ENCODE measurements around the gene ENTPD2.

ENTPD2 gene

DNA sequence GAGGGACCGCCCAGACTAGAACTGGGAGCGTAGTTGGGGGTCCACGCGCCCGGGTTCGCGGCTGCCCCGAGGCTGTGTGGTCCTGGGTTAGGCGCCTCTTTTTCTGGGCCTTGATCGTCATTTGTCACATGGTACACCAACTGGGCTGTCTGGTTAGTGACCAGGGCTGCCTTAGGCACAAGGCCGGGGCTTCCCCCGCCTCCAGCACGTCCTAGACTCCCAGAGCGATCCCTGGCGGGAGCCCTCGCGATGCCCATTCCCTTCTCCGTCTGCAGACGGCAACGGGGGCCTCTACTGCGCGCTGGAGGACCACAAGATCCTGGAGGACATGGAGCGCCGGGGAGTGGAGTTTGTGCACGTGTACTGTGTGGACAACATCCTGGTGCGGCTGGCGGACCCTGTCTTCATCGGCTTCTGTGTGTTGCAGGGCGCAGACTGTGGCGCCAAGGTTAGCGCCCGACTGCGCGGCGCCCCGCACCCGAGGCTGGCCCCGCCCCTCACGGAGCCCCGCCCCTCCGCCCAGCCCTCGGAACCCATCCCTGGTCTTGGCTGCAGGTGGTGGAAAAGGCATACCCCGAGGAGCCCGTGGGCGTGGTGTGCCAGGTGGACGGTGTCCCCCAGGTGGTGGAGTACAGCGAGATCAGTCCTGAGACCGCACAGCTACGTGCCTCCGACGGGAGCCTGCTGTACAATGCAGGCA, 25.0 kb upstream of the ENTPD2 start:
- DNase-seq: no peak

DNA sequence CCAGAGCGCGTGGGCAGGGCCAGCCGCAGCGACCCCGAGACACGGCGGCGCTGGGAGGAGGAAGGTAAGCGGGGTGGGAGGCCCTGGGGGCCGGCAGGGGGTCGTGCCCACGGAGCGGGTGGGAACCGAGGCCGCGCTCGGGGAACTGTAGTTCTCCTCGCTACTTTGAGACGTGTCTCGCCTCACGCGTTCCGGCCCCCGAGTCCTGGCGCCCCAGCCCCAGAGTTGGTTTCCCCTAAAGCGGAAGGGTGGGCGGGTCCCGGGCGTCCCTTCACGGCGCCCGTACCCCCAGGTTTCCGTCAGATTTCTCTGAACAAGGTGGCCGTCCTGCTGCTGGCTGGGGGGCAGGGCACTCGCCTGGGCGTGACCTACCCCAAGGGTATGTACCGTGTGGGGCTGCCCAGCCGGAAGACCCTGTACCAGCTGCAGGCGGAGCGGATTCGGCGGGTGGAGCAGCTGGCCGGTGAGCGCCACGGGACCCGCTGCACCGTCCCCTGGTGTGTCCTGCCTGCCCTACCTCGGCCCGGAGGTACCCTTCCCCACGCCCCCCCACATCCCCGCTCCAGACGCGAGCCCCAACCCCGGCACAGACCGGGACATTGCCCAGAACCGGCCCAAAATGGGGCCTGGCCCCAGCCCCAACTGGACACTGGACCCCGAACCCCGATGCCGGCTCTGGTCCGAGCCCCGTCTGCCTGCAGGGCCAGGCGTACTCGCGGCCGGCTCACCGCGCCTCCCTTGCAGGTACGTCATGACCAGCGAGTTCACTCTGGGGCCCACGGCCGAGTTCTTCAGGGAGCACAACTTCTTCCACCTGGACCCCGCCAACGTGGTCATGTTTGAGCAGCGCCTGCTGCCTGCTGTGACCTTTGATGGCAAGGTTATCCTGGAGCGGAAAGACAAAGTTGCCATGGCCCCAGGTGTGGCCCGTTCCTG, 24.2 kb upstream of the ENTPD2 start:
- peak; percentile 67 for DNase-seq

- peak; percentile 85 for DNase-seq
Measured at GRCh38 chr9:137077010-137077747, 23.3 kb upstream of the ENTPD2 start, which contains the start of gene UAP1L1. TSS of gene UAP1L1 (plus strand) at chr9:137077517. CDS start at chr9:137077533, 16 bp downstream.

- DNase-seq: no peak
Measured at GRCh38 chr9:137076636-137077009, 22.8 kb upstream of the ENTPD2 start.

- no peak for DNase-seq
Measured at GRCh38 chr9:137075275-137075775, 21.5 kb upstream of the ENTPD2 start.

DNA sequence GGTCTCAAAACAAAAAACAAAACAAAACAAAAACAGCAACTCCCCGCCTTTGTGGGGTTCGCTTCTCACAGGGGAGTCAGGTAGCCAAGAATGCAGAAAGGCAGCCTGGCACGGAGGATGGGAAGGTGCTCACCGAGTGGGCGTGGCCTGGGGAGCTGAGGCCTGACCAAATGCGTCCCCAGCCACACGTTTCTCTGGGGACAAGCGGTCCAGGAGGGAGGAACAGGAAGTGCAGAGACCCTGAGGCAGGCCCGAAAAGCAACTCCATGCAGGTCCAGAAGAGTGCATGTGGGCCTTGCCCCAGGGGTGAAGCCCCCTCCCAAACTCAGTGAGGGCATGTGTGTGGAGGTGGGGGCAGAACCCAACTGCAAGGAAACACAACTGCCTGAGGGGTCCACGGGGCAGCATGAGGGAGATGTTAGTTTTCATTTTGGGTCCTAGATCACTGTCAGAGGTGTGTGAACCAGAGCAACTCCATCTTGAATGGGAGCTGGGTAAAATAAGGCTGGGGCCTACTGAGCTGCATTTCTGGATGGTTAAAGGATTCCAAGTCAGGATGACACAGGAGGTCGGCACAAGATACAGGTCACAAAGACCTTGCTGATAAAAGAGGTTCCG, 20.9 kb upstream of the ENTPD2 start:
- no peak for DNase-seq

DNA sequence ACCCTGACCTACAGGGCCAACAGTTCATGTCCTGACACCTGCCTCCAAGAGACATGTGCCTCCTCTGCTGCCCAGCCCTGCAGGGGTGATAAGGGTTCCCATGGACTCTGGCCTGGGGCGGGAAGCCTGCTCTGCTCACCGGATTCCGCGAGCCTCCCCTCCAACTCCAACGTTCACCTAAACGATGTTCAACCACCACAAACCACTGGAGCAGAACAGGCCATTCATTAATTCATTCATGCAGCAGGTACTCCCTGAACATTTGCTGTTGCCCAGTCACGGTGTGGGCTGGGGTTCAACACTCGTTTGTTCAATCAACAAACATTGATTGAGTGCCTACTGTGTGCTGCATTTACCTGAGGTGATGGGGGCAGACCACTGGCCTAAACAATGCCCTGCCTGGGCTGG, 20.1 kb upstream of the ENTPD2 start:
- no peak for DNase-seq

- DNase-seq: no peak
Measured at GRCh38 chr9:137071282-137071681, 17.4 kb upstream of the ENTPD2 start.

DNA sequence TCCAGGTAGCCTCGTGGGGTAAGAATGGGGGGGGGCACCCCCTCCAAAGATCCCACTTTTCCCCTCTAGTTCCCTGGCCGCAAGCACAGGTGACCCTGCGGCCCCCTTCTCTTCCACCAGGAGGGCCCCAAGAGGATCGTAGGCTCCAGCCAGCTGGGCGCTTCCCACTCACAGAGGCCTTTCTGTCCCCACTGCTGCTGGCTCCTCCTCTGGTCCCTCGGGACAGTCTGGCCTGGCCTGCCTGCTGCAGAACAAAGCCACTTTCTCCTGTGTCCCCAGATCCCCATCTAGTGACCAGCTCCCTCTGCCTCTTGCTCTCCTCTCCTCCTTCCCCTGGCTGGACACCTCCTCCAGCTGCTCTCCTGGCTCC, 17.0 kb upstream of the ENTPD2 start:
- DNase-seq: no peak

GRCh38 chr9:137070201-137070905, 16.5 kb upstream of the ENTPD2 start, which contains the start of gene SAPCD2:
TSS of gene SAPCD2 (minus strand) at chr9:137070557. CDS start at chr9:137070460, 97 bp downstream.
- DNase-seq: peak; percentile 98

DNA sequence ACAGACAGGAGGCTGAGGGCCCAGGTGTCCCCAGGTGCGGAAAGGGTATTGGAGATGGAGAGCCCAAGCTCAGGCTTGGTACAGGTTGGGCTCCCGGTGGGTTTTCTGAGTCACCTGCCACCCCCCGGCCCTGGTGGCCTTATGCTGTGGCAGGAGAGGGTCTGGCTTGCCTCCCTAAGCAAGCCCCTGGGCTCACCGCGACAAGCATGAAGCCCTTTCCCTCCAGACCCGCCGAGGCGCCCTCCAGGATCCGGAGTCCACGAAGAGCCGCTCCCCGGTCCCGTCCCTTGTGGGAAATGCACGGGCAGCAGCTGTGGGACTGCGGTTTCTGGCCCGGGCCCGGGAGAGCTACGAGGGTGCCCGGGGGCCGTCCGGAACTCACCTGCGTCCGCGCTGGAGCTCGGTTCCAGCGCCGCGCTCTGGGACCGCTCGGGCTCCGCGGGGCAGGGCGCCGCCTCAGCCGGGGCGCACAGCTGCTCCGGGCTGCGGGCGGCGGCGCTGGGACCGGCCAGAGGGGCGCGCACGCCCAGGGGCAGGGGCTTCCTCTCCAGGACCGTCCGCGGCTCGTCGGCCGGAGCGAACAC, 15.7 kb upstream of the ENTPD2 start:
- peak; percentile 43 for DNase-seq

- DNase-seq: no peak
Measured at GRCh38 chr9:137068539-137069507, 15.0 kb upstream of the ENTPD2 start.

GRCh38 chr9:137067860-137068538, 14.1 kb upstream of the ENTPD2 start:
- DNase-seq: peak; percentile 95

DNA sequence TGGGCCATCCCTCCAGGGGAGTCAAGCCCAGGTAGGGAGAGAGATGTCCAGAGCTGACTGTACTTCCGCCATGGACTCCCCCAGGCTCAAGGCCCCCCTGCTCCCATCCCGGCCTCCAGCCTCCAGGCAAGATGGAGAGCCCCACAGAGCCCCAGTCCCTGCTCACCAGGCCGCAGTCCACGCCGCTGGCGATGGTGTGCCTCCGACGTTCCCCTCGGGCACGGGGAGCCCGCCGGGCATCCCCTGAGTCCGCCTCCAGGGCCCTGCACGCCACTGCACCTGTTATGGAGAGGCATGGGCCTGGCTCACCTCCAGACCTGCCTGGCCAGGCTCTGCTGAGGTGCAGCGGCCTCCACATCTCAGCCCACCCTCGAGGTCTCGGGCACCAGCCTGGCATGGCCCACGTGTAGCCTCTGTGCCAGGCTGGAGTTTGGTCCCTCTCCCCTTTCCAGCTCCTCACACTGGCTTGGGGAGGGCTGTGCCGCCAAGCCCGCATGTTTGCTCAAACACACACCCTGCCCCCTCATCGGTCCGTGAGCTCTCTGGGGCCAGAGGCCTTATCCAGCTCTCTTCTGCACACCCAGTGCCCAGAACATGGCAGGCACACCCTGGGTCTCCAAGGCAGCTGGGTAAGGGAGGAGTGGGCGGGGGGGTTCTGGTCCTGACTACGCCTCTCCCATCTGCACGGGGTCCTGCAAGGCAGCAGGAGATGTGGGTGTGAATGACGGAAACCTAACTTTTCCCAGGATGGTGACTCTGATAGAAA, 12.4 kb upstream of the ENTPD2 start:
- no peak for DNase-seq

DNA sequence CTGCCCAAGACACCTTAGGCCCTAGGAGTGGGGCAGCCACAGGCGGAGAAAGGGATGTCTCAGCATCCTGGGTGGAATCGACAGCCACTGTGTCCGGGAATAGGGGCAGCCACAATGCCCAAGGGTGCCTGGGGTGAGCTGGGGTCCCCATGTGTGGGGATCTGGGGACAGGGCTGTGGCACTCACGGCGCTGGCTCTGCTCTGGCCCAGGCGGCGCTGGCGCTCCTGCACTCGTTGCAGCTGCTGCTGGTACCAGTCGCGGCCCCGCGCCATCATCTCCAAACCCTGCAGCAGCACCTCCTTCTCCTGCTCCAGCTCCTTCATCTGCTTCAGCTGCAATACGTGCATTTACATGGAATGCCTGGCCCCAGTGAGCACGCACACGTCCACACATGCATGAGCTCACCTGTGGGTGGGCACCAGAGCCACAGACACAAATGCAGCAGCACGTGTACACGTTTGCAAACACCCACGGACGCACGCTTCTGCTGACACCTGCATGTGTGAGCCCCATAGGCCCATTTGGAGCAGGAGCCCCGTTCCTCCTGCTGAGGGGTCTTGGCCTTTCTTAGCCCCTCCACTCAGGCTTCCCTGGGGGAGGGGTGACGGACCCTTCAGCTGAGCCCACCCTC, 11.6 kb upstream of the ENTPD2 start:
- DNase-seq: no peak

DNA sequence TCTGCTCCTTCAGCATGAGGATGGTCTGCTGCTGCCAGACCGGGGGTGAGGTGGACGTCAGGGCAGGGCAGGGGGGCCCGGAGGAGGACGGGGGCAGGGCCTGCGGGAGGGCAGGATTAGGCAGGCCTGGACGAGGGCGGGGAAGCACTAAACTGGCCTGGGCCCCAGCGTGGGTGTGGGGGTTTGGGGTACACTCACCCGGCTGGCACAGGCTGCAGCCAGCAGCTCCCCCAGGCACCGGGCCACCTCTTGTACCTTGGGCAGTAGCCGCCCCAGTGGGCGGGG, 11.0 kb upstream of the ENTPD2 start:
- DNase-seq: no peak

DNA sequence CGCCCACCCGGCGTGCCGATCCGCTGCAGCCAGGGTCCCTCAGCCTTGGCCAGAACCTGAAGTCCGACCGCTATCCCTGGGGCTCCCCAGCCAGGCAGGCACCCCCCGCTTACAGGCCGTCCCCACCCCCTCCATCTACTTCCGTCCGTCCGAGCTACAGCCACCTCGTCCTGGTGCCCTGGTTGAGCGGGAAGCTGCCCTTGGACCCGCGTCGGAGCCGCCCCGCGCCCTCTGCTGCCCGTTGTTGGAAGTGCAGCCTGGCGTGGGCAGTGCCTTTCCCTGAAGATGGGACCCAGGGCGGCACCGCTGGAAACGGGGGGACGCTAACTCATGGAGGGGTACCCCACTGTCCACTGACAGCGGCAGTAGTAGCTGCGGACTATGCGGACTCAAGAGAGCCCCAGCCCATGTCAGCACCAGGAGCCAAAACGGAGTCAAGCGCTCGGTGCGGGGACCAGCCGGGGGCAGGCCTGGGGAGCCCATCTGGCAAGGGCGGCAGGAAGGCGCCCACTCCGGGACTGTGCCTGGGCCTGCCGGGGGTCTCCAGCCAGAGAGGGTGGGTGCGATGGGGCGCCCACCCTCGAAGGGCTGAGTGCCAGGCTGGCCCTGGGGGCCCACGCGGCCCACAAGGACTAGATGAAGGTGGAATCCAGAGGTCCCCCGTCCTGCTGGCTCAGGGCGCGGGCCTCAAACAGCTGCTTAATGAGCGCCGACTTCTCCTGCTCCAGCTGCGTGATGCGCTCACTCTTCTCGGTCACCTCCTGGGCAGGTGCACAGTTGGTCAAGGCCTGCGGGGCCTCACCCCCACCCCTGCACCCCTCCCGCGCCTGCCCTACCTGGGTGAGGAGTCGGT, 10.4 kb upstream of the ENTPD2 start:
- peak; percentile 74 for DNase-seq

All from hematopoietic multipotent progenitor cell treated with erythropoietin and hydrocortisone succinate and interleukin-3 and kit ligand, for 4 days (in vitro differentiated cells).